Stimulated activated CD4-positive, alpha-beta T cell treated with anti-CD3 and anti-CD28 coated beads, Interleukin-15, amount 100 ng/mL, for 24 hours (primary cell): ENCODE results near the gene METAP1.
"Not testable (repeated sequence)": the region's sequence is repeated elsewhere in the genome, so short reads cannot be mapped to it uniquely, and the experiment has no call there.

Experiments used
- DNase-seq: peaks from one replicate; pipeline ENCODE4 v3.0.0-alpha.2; 2020

The METAP1 gene

DNA sequence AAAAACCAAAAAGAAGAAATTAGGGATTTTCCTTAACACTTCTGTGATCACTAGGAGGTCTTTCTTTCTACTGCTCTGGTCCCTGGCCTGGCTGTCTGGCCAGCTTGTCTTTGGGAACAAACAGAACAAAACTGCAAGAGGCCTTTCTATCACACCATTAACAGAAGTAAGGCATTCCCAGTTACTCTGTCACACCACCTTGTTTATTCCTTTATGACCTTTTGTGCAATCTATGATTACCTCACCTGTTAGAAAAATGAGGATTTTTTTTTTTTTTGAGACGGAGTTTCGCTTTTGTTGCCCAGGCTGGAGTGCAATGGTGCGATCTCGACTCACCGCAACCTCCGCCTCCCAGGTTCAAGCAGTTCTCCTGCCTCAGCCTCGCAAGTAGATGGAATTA lies 3.0 kb downstream of the METAP1 start:
- no peak for DNase-seq

DNA sequence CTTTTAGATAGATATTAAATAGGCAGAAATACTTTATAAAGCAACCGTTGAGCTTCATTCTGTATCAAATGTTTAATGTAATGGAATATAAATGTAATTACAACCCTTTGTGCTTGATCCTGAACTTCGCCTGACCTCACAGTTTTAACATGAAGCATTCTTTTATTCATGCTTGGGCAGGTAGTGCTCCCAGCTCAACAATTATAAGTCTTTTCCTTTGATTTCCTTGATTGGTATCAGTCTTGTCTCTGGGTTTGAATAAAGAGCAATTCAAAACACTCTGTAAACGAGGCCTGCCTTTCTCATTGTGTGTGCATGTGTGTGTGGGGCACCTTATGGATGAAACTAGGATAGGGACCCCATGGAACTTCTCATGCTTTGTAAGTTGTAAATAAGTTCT lies 6.8 kb downstream of the METAP1 start:
- DNase-seq = no peak

DNA sequence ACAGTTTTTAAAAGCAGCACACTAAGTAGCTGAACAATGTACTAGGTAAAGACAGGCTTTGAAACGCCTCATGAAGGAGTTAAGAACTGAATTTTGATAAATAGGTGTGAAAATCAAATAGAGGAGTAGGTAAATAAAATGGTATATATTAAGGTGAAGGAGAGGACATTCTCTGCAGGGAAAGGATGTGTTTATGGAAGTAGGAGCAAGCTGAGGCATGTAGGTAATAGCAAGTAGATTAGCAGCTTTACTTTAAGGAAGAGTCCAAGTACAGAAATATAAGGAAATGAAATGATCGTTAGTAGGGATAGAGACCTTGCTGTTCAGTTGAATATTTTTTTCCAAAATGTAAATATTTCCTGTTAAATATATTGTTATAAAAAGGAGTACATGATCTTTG lies 12.5 kb downstream of the METAP1 start:
- no peak for DNase-seq

DNA sequence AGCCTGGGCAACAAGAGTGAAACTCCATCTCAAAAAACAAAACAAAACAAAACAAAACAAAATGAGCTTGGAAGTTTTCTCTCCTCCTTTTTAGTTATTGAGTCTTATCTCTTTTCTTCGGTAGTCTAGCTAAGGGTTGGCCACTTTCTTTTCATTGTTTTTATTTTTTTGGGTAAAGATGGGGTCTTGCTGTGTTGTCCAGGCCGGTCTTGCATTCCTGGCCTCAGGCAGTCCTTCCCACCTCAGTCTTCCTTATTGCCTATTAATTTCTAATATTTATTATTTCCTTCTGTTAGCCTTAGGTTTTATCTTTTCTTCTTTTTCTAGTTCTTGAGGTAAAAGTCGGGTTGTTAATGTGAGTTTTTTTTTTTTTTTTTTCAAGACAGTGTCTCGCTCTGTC lies 16.4 kb downstream of the METAP1 start:
- no peak for DNase-seq

DNA sequence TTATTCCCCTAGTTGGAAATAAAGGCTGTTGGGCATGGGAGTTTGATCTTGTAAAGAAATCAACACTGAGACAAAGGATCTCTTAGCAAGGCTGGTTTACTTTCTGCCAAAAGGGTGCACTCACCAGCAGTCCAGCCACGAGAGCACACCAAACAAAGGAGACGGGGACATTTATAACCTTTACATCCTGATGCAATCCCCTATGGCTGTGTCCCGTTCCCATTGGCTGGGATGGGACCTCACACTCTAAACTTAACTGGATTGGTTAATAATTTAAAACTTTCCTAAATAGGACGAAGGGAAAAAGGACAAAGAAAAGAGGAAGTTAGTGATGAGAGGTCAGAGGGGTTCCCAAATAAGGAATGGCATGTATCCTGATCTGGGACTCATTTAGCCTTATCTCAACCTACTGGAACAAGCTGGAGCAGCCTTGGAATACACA lies 17.9 kb downstream of the METAP1 start:
- no peak for DNase-seq

DNA sequence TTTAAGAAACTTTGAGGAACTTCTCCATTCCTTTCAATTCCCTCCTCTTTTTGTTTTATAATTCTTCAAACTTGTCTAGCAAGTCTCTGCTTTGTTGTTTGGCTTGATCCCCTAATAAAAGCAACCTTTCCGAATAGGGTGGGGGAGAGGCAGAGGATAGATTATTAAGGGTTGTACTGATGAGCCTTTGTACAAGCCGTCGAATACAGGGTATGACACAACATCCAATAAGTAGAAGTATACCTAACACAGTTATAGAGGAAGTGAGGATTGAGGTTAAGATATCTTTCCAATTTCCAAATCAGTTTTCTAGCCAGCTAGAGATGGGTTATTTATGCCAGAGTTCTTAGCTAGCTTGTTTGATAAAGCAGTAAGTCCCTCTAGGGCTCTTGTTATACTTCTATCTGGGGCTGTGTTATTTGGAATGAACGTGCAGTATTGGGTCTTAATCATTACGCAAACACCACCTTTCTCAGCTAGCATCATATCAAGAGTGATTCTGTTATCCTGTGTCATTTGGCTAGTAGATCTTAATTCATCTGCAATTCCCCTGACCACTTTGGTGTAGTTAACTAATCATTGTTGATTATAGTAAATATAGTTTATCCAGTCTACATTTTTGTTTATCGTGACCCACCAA lies 18.5 kb downstream of the METAP1 start:
- no peak for DNase-seq

DNA sequence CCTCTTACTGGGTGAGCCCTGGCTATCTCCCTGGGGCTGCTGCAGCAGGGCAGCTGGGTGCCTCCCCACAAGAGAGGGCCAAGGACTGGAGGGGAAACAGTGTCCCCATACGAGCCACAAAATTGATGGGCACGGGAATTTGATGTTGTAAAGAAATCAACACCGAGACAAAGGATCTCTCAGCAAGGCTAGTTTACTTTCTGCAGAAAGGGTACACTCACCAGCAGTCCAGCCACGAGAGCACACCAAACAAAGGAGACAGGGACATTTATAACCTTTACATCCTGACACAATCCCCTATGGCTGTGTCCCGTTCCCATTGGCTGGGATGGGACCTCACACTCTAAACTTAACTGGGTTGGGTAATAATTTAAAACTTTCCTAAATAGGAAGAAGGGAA lies 25.9 kb downstream of the METAP1 start:
- no peak for DNase-seq

DNA sequence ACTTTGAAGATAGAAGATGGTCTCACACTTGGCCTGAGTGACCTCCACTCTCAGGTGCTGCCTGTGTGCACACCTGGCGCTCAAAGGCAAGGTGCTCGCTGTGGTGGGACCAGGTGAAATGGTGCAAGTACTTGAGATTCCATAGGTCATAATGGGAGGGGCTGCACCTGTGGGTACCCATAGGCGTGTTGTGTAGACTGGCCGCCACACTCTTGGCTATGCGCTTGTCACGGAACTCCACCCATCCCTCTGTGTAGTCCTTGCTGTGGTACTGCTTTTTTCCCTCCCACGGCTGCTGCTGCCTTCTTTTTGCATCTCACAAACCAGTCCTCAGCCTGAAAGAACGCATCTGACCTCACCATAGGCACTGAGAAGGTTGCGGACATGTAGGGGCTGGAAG lies 27.0 kb downstream of the METAP1 start:
- DNase-seq = no peak

DNA sequence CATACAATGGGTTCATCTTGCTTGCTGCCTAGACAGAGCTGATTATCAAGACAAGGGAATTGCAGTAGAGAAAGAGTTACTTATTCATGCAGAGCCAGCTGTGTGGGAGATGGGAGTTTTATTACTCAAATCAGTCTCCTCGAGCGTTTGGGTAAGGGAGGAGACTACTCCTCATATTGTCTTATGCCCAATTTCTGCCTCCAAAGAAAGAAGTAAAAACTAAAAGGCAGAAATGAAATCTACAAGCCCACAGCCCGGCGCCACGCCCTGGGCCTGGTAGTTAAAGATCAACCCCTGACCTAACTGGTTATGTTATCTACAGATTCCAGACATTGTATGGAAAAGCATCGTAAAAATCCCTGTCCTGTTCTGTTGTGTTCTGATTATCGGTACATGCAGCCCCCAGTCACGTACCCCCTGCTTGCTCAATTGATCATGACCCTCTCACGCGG lies 28.3 kb downstream of the METAP1 start:
- not testable (repeated sequence) for DNase-seq

DNA sequence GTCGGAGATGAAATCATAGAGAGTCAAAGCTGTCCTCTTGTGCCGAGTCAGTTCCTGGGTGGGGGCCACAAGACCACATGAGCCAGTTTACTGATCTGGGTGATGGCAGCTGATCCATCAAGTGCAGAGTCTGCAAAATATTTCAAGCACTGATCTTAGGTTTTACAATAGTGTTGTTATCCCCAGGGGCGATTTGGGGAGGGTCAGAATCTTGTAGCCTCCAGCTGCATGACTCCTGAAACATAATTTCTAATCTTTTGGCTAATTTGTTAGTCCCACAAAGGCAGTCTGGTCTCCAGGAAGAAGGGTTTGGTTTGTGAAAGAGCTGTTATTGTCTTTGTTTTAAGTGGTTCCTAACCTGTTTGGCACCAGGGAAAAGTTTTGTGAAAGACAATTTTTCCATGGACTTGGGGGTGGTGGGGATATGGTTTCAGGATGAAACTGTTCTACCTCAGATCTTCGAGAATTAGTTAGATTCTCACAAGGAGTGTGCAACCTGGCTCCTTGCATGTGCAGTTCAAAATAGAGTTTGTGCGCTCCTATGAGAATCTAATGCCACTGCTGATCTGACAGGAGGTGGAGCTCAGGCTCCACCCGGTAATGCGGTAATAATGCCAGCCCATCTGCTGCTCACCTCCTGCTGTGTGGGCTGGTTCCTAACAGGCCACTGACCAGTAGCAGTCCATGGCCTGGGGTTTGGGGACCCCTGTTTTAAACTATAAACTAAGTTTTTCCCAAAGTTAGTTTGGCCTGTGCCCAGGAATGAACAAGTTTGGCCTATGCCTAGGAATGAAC lies 29.2 kb downstream of the METAP1 start:
- DNase-seq = no peak

DNA sequence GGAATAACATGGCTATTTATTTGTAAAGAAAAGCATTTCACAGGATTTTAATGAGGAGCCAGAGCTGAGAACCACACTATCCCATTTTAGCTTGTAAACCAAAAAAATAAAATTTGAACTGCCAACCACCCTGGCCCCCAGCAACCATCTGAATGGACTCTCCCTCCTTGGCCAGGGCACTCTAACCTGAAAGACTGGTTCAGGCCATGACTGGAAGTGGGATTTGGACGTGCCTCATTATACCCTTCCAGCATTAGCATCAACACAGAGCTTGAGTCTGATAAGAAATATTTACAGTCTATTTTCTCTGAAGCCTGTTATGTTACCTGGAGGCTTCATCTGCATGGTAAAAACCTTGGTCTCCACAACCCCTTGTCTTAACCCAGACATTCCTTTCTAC lies 30.0 kb downstream of the METAP1 start:
- no peak for DNase-seq

DNA sequence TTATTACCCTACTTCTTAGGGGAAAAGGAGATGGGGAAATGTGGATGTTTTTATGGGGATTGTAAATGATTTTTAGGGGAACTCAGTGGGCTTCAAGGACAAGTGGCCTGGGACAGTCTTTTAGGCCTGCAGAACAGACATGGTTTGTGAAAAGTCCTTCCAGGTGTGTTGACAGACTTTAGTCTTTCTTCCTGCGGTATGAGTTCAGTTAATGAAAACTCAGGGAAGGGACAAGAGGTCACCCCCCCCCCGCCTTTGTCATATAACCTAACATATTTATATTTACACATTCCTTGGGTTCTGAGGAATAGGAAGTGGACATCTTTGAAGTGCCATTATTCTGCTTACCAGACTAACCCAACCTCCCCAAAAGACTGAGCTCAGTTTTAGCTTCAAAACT lies 31.8 kb downstream of the METAP1 start:
- no peak for DNase-seq

DNA sequence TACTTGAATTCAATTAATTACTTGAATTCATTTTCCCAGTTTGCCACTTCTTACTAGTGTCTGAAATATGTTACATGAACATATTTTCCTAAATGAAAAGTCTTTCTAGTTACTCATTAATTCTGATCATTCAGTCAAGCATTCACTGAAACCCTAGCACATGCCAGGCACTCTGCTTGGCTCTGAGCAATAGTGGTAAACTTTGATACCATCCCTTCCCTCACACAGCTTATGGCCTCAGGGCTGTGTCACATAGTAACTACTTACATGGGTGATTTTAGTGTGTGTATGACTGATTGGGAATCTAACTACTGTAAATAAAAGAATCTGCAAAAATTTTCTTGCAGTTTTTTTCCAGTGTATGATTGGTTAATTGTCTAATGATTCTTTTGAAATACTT lies 32.7 kb downstream of the METAP1 start:
- no peak for DNase-seq

DNA sequence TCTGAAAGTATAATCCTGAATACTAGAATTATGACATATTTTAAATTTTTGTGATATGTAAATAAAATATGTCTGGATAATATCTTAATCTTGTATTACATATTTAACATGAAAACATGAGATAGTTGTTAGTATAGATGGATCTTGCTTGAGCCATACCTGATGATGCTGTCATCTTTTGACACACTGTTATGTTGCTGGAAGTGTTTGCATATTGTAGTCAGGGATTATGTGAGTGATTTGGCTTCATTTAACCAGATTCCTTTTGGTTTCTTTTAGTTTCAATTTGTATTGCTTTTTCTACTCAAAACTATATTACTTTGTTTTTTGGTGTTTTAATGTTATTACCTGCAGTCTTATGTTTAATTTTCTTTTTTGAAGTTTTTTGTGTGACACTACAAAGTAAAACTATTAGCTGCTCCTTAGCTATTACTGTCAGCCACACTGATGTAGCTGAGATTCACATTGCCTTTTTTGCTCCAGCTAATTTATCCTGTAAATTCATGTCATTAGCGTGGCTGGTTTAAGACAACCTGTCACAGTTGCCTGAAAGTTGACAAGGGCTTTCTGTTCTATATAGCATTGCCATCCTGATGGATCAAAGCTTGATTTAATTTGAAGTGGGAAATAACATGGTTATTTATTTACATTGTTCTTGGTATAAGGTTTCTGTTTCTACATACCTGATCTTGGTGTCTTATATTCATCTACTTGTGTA lies 33.7 kb downstream of the METAP1 start:
- DNase-seq = no peak

DNA sequence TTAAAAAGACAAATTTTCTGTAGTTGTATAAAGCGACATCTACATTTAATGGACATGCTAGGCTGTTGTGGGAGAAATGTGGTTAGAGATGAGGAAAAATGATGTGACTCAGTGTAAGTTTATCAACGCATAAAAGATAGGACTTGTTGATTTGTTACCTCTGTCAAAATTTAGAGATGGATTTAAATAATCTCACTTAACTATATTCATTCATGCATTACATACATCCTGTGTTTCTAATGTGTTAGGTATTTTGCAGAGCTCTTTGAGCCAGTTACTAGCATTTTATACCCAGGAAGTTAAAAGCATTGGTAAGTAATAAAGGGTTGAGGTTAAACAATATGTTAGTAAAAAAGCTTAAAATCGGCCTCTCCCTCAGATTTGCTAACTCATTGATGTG lies 34.3 kb downstream of the METAP1 start:
- DNase-seq = no peak

DNA sequence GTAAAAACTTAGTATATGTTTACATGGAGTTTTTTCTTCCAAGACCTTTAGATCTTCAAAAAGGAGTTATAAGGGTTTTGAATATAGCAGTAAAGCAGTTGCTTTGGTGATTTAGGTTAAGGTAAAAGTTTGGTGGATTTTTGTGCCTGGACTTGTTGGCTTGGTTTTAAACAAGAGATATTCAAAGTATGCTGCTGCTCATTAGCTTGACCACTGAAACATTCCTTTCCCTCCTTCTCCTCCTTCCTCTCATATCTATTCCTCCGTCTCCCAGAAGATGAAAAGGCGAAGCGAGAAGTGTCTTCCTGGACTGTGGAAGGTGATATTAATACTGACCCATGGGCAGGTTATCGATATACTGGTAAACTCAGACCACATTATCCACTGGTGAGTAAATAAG lies 38.4 kb downstream of the METAP1 start:
- no peak for DNase-seq

DNA sequence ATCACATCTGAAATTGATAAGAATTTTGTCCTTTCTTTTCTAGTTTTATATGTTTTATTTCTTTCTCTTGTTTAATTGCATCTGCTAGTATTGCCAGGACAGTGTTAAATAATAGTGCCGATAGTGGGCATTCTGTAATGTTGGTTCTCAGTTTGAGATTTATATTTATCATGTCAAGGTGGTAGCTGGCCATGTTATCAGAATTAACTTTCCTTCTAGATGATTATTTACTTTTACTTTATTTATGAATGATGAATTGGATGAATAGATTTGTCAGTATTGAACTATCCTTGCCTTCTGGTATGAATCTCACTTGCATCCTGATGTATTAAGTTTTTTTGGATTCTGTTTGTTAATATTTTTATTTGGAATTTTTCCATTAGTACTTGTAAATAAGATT lies 42.7 kb downstream of the METAP1 start:
- DNase-seq = no peak

DNA sequence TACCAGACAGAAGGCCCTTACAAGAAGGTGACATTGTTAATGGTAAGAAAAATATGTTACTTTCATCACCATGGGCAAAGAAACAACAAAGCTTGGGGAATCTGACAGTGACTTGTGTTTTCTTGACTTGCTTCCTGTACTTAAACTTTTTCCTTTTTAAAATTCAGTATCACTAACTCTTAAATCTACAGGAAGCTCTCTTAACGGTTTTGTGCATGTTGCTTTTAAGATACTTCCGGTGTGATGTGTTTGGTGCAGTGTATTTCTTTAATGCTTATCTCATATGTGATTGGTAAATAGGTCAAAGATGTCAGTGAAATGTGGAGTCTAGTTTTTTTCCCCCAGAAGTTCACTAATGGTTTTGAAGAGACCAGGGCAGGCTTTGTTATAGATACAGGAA lies 47.8 kb downstream of the METAP1 start:
- DNase-seq = no peak

DNA sequence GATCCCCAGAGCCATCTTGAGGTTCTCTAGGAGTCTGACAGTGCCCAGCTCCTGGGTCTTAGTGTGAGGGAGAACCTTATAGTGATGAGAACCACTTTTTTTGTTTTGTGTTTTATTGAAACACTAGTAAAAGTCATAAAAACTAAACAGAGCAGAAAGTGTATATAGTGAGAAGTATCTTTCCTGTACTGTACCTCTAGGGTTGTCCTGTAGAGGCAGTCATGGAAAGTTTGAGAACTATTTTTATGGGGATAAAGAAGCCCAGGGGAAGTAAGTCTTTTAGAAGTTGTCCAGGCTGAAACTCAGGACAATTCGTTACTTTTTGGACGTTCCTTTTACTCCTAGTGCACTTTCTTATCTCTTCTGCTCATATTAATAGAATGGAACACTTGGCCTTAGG lies 52.2 kb downstream of the METAP1 start:
- DNase-seq = no peak

DNA sequence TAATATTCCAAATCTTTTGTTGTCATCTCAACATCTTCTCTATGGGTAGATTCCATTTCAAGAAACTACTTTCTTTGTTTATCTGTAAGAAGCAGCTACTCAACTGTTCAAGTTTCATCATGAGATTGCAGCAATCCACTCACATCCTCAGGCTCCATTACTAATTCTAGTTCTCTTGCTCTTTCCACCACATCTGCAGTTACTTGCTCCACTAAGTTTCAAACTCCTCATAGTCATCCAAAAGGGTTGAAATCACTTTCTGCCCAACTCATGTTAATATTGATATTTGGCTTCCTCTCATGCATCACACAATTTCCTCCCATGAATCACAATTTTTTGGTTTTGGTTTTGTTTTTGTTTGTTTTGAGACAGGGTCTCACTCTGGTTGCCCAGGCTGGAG lies 57.4 kb downstream of the METAP1 start:
- DNase-seq = no peak

DNA sequence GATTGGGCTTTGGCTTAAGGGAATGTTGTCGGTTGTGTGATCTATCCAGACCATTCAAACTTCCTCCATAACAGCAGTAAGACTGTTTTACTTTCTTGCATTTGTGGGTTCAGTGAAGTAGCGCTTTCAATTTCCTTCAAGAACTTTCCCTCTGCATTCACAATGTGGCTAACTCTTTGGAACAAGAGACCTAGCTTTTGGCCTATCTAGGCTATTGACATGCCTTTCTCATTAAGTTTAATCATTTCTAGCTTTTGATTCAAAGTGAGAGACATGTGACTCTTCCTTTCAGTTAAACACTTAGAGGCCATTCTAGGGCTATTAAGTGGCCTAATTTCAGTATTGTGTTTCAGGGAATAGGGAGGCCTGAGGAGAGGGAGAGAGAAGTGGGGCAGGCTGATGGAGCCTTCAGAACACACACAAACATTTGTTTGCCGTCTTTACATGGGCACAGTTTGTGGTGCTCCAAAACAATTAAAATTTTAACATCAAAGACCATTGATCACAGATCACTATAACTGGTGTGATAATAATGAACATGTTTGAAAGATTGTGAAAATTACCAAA lies 59.0 kb downstream of the METAP1 start:
- no peak for DNase-seq

DNA sequence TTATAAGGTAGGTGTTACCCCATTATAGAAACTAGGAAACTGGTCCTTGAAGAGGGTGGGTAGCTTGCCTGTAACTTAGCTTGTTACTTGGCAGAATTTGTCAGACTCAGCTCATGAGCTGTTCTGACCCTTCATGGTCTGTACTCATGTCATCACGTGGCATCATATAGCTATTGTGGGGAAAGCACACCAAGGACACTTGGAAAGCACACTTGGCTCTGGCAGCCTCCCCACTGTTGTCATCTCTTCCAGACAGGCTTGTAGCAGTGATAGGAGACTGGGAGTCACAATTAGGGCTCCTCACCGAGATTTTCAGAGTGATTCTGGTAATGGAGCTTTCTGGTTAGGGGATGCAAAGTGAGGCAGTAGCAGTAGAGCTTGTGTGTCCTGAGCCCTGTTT lies 62.7 kb downstream of the METAP1 start:
- no peak for DNase-seq

DNA sequence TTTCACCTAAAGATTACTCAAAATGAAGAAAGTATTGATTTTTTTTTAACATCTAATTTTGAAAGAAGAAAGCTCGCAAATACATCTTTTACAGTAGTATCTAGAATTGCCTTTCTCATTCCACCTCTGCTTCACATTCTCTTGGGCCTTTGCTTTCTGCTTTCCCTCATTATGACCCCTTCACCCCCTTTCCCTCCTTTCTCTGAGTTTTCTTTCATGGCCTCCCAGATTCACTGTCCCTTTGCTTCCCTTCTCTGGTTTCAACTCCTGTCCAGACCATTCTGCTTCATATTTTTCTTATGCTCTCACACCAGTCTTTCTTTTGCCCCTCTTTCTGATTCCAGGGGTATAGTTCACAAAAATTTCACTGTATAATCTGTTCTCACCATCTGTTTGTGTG lies 64.0 kb downstream of the METAP1 start:
- no peak for DNase-seq
